HG03469 (cell line): ENCODE results near the gene TANC2.

Source experiments
- ATAC-seq: cut with Tn5 transposase; IDR thresholded peaks from one replicate; pipeline ENCODE4 v1.9.1; 2021; ENCODE audit warnings: mild to moderate bottlenecking, moderate library complexity, moderate number of reproducible peaks; ENCODE audit not compliant: unreplicated experiment

TANC2 gene

DNA sequence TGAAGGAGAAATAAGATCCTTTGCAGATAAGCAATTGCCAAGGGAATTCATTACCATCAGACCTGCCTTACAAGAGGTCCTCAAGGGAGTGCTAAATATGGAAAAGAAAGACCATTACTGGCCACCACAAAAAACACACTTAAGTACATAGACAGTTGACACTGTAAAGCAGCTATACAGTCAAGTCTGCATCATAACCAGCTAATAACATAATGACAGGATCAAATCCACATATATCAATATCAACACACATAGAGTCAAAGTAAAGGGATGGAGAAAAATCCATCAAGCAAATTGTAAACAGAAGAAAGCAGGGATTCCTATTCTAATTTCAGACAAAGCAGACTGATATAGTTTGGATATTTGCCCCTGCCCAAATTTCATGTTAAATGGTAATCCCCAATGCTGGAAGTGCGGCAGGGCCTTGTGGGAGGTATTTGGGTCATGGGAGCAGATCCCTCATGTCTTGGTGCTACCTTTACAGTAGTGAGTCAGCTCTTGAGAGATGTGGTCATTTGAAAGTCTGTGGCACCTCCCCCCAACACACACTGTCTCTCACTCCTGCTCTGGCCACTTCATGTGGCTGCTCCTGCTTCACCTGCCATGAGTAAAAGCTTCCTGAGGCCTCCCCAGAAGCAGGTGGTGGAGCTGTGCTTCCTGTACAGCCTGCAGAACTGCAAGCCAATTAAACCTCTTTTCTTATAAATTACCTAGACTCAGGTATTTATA is 32.8 kb downstream of the TANC2 start:
- no peak for ATAC-seq

GRCh38 chr17:62999736-63000135 is 33.7 kb downstream of the TANC2 start:
- no peak for ATAC-seq

DNA sequence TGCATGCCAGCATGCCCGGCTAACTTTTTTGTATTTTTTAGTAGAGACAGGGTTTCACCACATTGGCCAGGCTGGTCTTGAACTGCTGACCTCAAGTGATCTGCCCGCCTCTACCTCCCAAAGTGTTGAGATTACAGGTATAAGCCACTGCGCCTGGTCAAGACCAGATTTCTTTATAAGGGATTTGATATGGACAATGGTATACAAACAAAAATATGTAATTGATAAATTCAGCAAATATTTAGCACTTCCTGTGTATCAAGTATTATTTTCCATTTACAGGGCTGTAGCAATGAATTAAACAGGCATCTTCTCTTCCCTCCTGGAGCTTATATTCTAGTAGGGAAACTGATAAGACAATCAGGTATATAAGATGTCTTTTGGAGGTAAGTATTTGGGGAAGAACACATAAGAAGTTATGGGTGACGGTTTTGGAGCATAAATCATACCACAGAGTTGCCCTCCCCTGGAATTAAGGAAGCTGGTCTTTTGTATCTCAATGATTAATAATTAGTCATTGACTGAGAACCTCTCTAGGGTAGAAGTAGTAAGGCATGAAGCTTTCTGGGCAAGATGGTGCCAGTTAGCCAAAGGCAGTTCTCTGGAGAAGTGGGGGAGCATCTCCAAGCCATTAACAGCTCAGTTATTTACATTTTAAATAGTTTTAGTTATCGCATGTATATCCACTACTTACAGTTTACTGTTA is 35.8 kb downstream of the TANC2 start:
- no peak for ATAC-seq

DNA sequence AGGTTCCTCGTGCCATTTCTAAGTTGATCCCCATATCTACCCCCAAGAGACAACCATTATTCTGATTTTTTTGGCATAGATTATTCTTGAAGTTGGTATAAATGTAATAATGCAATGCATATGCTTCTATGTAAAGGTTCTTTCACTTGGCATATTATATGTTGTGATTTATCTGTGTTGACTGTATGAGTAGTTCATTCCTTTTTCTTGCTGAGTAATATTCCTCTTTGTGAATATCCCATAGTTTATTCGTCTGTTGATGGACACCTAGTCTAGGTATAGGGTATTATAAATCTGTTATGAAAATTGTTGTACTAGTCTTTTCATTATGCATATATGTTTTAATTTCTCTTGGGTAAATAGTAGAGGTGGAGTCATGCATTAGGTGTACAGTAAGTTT is 36.6 kb downstream of the TANC2 start:
- ATAC-seq, result no peak

DNA sequence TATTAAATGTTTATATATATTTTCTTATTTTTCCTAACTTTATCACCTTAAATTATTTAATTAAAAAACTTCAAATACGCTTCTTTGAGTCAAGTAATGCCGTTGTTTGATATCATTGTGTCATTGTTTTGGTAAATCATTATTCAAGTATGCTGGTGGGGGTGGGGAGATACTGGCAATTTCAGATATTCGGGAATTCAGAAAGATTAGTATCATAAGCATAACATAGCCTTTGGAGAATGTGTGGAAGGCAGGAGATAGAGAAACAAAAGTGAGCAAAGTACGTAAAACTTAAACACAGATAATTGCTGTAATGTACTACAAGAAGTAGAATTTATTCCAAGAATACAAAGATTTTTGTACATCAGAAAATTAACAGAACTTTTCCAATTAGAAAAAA is 49.8 kb downstream of the TANC2 start:
- no peak for ATAC-seq
